HG02759 (cell line): ENCODE data around the gene FAM170B.

Source experiments
- ATAC-seq: cut with Tn5 transposase; IDR thresholded peaks from one replicate; pipeline ENCODE4 v1.9.1; 2021; ENCODE audit warnings: mild to moderate bottlenecking, moderate library complexity; ENCODE audit not compliant: unreplicated experiment

The FAM170B gene

DNA sequence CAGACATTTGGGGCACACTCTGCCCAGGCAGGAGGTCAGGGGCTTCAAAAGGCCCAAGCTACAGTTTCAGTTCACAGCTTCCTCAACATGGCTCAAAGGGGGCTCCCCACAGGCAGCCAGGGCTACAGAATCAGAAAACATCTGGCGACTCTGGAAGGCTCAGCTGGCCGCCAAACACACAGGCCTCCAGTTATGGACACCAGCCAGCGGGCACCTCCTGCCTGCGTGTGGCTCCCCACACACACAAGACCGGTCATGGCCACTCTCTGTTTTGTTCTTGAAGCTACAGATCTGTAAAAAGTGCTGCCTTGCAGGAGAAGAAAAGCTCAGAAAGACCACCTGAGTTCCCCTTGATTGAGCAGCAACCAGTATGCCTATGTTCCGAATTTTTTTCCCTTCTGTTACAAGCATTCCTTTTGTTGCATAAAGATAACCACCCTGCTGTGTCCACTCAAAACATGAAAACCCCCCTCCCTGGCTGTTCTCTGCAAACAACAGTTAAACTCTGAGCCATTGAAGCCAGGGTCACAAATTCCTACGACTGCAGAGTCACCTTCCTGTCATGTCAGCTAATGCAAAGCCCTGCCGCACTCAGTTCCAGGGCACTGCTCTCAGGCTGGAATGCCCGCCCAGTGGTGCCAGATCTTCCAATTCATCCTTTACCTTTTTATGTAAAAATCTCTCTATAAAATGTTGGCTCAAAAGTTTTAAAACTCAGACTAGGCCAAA is 52.1 kb downstream of the FAM170B start:
- ATAC-seq, result no peak
